Fibroblast of mammary gland (primary cell): ENCODE measurements around the gene BRD2.
A peak's percentile ranks its signal among the peaks of the same experiment; 100 is the strongest.

Experiments used
- DNase-seq: peaks from one replicate; pipeline ENCODE4 v3.0.0-alpha.2; 2010; ENCODE audit warnings: low read depth
- H3K4me3 ChIP-seq: 2 replicates; pipeline ENCODE4 v1.5.1; 2011; ENCODE audit warnings: low read depth, mild to moderate bottlenecking, low read length, moderate library complexity; ENCODE audit not compliant: control insufficient read depth
- CTCF ChIP-seq: conservative IDR thresholded peaks from 2 replicates; pipeline ENCODE4 v1.5.1; 2011; ENCODE audit warnings: low read depth, low read length, inconsistent platforms; ENCODE audit not compliant: control insufficient read depth, insufficient read depth

The BRD2 gene

GRCh38 chr6:33000055-33000454 lies 31.7 kb downstream of the BRD2 start:
- TF ChIP-seq CTCF = no peak
- DNase-seq = no peak
- H3K4me3 ChIP-seq = no peak overlapping the region

GRCh38 chr6:33001685-33002084 lies 33.3 kb downstream of the BRD2 start:
- no peak for TF ChIP-seq CTCF
- no peak for DNase-seq
- no peak overlapping the region for H3K4me3 ChIP-seq

- no peak for TF ChIP-seq CTCF
- DNase-seq = no peak
- no peak overlapping the region for H3K4me3 ChIP-seq
Observed at GRCh38 chr6:33004940-33005339, 36.5 kb downstream of the BRD2 start.

- no peak for TF ChIP-seq CTCF
- no peak overlapping the region for H3K4me3 ChIP-seq
- DNase-seq = no peak
Observed at GRCh38 chr6:33007831-33008400, 39.5 kb downstream of the BRD2 start.

GRCh38 chr6:33008944-33009861 lies 40.8 kb downstream of the BRD2 start, which contains the start of gene HLA-DOA:
TSS of gene HLA-DOA (minus strand) at chr6:33009591.
- H3K4me3 ChIP-seq = no peak within 1 kb of the TSS
- peak; percentile 12 for DNase-seq
- TF ChIP-seq CTCF = no peak

- no peak overlapping the region for H3K4me3 ChIP-seq
- TF ChIP-seq CTCF = no peak
- no peak for DNase-seq
Observed at GRCh38 chr6:33010356-33010755, 42.0 kb downstream of the BRD2 start.
